Stomach (tissue), 4 donors: ENCODE measurements around the gene ACSL5.

Source experiments
- EP300 ChIP-seq: sonication (generic); formaldehyde crosslinking; IDR thresholded peaks from one replicate; pipeline ENCODE4 v1.6.1; 2017; ENCODE audit warnings: antibody characterized with exemption
- POLR2AphosphoS5 ChIP-seq, 3 donors: sonication (generic); formaldehyde crosslinking; IDR thresholded peaks; one replicate each; pipeline ENCODE4 v1.6.1; 2016; ENCODE audit warnings: antibody characterized with exemption in 3 of 3
- TF ChIP-seq, protein P1 (sequence below), 7 experiments: fragments of 450-650 bp in 4 of 7; fragments of 200-600 bp in 3 of 7; sonication (generic) in 3 of 7; IDR thresholded peaks; one replicate each; pipeline ENCODE4 v1.5.1; 2016 to 2019; ENCODE audit warnings: antibody characterized with exemption in 7 of 7, control low read depth in 2 of 7, mild to moderate bottlenecking in 1 of 7

DNA sequence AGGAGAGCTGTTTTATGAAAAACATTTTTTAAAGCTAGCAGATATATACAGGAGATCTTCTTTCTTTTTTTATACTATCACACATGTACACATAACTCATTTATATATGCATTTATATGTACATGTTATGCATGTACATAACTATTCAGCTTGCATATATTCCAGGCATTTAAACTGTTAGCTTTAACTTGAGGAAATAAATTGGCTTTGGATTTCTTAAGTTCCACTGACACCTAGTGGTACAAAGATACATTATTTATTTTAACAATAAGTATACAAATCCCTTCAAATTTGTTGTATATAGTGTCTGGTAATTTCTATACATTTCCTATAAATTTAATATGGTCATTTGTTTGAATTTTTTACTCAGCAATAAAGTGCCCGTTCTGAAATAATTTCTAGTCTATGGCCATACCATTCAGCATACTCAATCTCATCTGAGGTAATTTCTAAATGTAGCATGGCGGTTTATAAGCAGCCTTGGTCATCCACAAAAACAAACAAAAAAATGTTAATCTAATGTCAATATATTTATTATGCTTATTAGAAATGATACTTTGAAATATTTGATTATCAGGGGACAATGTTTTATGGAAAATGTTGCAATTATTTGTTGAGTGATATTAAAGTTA, 61.2 kb downstream of the ACSL5 start:
- TF ChIP-seq, protein P1, sequence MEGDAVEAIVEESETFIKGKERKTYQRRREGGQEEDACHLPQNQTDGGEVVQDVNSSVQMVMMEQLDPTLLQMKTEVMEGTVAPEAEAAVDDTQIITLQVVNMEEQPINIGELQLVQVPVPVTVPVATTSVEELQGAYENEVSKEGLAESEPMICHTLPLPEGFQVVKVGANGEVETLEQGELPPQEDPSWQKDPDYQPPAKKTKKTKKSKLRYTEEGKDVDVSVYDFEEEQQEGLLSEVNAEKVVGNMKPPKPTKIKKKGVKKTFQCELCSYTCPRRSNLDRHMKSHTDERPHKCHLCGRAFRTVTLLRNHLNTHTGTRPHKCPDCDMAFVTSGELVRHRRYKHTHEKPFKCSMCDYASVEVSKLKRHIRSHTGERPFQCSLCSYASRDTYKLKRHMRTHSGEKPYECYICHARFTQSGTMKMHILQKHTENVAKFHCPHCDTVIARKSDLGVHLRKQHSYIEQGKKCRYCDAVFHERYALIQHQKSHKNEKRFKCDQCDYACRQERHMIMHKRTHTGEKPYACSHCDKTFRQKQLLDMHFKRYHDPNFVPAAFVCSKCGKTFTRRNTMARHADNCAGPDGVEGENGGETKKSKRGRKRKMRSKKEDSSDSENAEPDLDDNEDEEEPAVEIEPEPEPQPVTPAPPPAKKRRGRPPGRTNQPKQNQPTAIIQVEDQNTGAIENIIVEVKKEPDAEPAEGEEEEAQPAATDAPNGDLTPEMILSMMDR (IDR thresholded peaks at IDR 0.05) = peak in 4 of 7 experiments; percentile 23 to 42 (median 38)
- no peak for TF ChIP-seq EP300
- TF ChIP-seq POLR2AphosphoS5 (IDR thresholded peaks at IDR 0.05) = no peak
